Lung microvascular endothelial cell (primary cell): Measurements from ENCODE around the gene ATR. TPM values are rescaled to one million over a fixed set of nuclear protein-coding genes. Genes with fewer than 3 reads are reported as not detected.

ENCODE experiments used
- DNase-seq, 2 donors: peaks; one replicate each; pipeline versions ENCODE4 v3.0.0 to v3.0.0-alpha.2; 2010; ENCODE audit warnings: low read depth in 2 of 2
- total RNA-seq: library from RNA; depleted of rRNA; stranded (reverse); fragments of >200 nt; gene quantifications from 2 replicates; pipeline ENCODE4 v1.2.1, GENCODE V29; 2014

Gene ATR
- total RNA-seq, 1 donor from 2014 or later: 17.3 TPM

DNA sequence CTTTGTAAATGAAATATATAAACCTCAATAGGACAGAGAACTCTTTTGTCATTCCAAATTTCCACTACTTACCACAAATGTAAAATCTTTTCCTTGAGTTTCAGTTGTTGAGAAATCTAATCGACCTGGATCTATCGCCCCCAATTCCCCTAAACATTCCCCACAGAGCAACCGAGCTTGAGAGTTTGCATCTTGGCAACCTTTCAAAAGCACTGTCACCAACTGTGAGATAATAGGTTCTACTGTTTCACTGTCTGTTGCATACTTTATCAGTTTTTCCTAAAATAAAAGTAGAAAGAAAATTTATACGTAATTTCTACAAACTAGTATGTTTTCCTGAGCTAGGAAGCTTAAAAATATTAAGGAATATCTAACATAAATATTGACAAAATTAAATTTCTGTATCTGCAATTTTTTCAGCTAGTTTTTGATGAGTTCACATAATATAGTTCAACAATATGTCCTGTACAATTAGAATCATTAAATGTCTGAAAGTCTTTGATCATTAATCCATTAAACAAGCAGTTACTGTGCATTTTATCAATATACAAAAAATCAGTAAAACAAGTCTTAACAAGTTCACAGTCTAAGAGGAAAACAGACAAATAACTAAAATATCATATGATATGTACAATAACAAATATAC is 54.5 kb downstream of the ATR start:
- peak in 1 of 2 donors; percentile 3 for DNase-seq

DNA sequence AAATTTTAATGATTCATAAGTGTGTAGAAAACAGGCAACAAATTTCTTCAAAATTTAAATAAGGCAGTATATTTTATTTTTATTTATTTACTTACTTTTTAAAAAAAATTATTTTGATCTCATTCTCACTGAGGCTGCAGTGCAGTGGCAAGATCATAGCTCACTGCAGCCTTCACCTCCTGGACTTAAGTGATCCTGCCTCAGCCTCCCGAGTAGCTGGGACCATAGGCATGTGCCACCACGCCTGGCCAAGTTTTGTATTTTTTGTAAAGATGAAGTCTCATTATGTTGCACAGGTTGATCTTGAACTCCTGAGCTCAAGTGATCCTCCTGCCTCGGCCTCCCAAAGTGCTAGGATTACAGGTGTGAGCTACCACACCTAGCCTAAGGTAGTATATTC is 69.5 kb downstream of the ATR start:
- no peak for DNase-seq

DNA sequence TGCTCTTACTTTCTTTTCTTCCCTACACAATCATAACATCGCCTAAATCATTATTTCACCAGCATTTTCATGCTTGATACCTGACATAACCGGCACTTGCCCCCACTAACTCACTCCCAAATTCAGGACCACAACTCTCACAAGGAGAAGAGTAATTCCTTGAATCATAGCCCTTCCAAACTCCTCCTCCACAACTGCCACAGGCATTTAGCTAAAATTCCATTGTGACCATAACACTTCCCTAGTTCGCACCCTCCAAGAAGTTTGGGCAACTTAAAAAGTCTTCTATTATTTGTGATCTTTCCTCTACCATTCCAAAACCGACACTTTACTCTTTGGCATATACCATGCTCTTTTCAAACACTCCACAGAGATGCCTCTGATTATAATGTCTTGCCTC is 71.3 kb downstream of the ATR start:
- no peak for DNase-seq

DNA sequence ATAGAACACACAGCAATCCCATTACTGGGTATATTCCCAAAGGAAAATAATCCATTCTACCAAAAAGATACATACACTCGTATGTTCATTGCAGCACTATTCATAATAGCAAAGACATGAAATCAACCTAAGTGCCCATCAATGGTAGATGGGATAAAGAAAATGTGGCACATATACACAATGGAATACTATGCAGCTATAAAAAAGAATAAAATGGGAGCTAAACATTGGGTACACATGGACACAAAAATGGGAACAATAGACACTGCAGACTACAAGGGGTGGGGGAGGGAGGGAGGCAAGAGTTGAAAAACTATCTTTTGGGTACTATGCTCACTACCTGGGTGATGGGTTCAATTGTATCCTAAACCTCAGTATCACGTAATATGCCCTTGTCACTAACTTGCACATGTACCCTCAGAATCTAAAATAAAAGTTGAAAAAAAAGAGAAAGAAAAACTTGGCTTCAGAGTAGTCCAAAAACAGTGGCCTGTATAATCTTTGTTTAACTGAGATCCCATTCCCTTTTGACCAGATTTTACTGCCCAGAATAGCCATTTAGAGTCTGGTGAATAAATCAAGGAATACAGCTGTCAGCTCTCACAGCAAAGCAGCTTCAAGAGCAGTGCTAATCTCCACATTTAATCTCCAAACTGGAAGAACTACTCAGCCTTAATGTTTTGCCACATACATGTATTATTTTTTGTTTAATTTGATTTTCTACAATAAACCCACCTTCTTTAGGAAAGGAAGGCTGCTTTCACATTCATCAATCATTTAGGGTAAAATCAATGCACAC is 76.1 kb downstream of the ATR start:
- no peak for DNase-seq

DNA sequence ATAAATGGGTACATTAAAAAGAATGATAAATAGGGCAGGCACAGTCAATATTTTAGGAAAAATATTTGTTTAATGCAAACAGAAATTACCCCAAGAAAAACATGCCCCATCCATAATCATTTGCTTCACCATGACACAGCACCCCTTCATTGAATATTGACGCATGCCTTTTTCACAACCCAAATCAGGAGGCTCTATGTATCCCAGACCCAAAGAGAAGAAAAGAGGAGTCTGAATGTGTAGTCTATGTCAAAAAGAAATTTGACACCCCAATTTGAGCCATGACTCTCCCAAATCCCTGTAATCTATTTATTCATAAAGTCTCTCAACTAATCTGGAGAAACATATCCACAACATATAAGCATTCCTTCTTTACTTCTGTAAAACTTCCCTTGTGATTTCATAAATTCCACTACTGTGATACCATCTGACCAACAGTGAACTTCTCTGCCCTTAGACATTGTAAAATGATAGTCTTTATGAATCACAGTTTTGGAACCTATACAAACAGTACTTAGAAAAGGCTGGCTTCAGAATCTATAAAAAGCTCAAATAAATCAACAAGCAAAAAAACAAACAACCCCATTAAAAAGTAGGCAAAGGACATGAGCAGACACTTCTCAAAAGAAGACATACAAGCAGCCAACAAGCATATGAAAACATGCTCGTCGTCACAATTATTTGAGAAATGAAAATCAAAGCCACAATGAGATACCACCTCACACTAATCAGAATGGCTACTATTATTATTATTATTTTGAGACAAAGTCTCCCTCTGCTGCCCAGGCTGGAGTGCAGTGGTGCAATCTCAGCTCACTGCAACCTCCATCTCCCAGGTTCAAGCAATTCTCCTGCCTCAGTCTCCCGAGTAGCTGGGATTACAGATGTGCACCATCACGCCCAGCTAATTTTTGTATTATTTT is 77.3 kb downstream of the ATR start:
- DNase-seq: peak; percentile 29 to 73

DNA sequence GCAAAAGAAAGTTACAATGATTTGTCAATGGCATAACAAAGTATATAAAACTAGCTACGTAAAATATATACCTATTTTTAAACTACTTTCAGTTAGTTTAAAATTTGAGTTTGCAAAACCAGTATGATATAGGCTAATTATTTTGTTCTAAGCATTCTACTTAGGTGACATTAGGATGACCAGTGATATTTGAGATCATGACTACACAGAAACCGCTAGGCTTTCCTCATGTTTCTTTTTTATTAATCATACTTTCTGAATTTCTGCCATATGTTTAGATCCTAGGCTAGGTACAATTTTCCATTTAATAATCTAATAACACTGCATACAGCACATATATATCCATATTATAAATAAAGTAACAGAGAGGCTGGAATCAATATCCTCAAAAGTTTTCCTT is 78.3 kb downstream of the ATR start:
- no peak for DNase-seq

DNA sequence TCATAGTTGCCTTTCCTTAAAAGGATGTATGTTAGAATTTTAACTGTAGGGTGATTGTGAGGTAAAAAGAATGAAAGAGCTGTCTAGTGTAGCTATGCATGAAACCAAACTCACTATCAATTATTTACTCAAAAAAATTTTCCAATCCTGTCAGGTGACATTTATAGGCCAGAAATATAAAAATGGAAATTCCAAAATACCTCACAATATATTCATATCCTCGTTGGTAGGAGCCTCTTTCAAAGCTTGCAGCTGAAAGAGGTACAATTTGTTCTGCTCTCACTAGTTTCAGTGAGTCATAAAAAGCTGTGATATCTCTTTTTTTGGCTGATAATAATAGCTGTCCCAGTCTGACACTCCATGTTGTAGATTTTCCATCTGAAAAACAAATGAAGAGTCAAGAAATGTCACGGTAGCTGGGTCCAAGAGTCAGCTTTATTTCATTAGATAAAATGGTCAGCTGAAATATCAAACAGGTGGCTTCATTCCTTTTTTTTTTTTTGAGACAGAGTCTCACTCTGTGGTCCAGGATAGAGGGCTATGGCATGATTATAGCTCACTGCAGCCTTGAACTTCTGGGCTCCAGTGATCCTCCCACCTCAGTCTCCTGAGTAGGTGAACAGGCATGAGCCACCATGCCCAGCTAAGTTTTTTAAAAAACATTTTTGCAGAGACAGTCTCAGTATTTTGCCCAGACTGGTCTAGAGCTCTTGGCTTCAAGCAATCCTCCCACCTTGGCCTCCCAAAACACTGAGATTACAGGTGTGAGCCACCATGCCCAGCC is 79.9 kb downstream of the ATR start:
- DNase-seq: peak; percentile 20 to 25

DNA sequence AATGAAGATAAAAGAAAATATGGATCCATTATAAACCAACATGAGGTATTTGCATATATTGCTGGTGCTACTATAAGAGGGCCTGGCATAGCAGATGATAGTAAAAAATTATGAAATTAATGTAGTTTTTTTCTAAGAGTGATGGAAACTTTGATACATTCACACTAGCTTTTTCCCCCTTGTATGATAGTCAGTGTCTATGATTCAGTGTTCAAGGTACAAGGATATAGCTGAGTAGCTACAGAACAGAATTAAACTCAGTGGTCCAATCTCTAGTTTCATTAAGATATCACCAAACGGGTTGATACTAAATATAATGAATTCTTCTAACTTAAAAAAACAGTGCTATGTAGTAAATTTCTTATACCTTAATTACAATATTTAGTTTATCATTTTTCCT is 80.8 kb downstream of the ATR start:
- no peak for DNase-seq

DNA sequence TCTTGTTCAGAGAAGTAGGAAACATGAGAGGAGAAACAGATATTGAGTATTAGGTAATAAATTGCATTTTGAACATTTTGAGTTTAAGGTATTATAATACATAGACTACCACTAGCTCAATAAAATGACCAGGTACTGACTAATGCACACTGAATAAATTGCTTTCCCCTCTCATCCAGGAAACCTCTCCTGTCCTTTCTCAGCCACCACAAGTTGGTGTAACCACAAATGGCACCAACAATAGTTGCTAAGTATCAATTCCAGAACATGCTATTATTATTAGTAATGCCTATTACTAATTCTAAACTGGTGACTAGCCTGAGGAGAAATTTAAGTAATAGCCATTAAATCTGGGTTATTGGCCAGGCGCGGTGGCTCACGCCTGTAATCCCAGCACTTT is 83.4 kb downstream of the ATR start:
- no peak for DNase-seq

DNA sequence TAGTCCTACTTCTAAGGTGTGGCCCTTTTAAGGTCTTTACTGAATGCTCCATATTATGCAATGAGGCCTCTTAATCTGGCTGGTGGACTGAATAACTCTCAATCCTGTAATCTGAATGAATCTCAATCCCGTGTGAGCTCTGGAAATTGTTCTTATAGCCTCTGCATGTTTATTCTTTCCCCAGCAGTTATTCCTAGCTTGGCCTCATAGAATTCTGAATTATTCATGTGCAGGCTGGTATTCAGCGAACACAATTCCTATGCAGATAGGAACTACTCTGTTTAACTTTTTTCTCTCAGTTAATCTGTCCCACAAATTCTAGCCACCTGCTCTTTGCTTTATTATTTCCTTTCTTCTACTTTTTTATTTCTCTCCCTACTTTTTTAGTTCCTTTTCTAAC is 86.3 kb downstream of the ATR start:
- DNase-seq: no peak

DNA sequence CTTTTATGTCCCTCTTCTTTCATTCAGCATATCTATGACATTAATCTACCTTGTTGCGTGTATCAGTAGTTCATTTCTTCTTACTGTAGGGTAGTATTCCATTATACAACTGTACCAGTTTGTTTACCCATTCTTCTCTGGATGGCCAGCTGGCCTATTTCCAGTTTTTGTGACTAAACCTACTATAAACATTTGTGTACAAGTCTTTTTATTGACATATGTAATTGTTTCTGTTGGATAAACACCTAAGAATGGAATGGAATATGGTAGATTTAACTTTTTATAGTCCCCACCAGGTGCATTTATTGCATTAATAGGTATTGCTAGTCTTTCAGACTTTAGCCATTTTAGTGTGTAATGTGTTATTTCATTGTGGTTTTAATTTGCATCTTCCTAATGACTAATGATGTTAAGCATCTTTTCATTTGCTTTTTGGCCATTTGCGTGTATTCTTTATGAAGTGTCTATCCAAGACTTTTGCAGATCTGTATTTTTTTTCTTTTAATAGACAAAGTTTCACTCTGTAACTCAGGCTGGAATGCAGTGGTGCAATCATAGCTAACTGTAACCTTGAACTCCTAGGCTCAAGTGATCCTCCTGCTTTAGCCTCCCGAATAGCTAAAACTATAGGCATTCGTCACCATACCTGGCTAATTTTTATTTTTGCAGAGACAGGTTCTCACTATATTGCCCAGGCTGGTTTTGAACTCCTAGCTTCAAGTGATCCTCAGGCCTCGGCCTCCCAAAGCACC is 88.8 kb downstream of the ATR start:
- DNase-seq: no peak

DNA sequence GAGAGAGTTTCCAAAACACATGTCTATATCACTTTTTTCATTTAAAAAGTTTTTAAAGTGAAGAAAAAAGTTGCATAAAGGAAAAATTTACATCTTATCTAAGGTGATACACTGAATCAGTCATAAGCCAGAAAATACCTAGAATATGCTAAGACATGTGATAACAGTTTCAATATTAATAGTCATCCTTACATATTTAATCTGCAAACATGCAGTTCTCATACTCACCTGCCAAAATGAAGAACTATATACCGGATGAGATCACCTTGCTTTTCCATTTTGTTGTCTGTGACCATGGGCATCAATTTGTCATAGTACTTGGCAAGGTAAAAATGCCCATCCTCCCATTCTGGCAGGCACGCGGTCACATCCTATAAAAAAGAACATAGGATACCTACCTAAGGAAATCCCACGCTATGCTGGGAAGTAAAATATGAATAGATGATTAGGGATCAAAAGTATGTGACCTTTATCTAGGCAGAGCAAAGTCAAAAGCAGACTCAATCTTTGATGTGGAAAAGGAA is 93.6 kb downstream of the ATR start:
- no peak for DNase-seq

DNA sequence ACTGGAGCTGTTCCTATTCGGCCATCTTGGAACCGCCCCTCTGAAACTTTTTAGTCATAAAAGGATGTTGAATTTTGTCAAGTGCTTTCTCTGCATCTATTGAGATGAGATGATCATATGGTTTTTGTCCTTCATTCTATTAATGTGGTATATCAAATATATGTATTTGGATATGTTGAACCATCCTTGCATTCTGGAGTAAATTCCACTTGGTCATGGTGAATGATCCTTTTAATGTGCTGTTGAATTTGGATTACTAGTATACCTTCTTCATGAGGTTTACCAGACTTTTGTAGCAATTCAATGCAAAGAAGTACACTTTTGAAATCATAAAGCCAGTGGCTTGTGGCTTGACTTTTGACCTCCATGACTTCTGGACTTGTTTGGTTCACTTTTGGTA is 97.3 kb downstream of the ATR start:
- DNase-seq: no peak

DNA sequence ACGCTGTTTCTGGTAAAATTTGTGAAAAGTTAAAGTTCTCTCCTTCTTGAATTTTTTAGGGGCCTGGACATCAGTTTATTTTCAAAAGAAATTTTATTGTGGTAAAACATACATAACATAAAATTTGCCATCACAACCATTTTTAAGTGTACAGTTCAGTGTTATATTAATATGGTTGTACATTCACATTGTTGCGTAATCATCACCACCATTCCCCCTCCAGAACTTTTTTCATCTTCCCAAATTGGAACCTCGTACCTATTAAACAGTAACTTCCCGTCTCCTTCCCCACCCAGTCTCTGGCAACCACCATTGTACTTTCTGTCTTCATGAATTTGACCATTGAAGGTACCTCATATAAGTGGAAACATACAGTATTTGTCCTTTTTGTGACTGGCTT is 107.7 kb downstream of the ATR start:
- DNase-seq: no peak

DNA sequence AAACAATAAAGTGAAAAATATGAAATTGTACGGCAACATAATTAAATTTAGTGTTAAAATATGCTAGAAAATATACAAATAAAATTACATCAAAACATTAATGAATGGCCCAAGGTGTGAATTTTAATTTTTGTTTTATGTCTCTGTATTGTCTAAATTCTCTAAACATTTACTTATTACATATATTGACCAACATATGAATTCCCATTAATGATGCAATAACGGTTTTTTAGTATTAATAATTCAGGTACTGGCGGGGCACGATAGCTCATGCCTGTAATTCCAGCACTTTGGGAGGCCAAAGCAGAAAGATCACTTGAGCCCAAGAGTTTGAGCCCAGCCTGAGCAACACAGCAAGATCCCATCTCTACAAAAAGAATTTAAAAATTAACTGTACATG is 110.1 kb downstream of the ATR start:
- no peak for DNase-seq

DNA sequence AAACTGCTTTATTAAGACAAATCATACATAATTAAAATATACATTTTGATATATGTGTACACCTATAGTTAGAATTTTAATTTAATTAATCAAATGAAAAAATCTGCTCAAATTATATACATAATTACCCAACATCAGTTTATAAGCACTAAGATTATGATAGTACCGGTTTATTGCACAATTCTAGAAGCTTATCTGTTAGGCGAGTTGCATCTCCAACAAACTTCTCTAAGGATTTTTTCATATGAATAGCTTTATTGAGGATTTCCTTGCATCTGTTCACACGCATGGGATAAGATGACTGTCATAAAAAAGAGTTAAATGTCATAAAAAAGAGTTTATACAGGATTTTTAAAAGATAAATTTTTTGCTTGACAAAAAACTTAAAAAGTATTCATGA is 110.8 kb downstream of the ATR start:
- DNase-seq: no peak

DNA sequence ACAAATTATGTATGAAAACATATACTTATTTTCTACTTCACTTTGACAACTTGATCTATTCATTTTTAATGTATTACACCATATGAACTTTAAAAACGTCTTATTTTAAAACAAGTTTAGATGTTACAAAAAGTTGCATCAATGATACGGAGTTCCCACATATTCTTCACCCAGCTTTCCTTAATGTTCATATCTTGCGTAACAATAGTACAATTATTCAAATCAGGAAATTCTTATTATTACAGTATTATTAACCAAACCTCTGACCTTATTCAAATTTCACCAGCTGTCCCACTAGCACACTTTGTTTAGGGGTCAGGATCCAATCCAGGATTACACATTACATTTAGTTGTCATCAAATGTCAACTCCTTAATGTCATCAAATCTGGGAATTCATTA is 117.8 kb downstream of the ATR start:
- DNase-seq: no peak

DNA sequence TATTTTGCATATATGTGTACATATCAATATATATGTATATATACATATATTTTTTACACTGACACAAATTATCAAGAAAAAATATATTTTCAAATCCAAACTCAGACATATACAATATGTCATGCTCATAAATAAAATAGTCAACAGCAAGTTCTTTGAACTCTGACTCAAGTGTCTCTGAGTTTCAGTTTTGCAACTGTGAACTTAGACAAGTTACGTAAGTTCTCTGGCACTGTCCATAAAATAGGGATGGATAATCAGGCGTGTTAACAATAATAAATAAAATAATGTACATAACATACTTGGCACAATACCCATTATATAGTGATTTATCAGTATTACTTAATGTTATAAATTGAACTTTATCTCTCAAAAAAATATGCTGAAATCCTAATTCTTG is 118.6 kb downstream of the ATR start:
- no peak for DNase-seq

DNA sequence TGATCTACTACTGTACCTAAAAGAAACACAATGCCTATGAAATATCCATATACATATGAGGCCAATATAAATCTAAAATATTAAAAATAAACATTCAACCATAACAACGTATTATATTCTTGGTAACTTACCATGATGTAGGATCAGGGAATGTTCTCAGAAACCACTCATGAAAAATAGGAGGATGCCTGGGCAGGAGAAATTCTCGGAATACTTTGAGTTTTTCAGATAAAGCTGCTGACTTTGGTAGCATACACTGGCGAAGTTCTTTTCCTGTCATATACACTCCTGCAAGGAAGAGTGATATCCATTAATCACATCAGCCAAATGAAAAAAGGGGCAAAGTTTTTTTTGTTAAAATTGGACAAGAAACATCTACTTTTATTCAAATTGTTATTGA is 119.4 kb downstream of the ATR start:
- no peak for DNase-seq

DNA sequence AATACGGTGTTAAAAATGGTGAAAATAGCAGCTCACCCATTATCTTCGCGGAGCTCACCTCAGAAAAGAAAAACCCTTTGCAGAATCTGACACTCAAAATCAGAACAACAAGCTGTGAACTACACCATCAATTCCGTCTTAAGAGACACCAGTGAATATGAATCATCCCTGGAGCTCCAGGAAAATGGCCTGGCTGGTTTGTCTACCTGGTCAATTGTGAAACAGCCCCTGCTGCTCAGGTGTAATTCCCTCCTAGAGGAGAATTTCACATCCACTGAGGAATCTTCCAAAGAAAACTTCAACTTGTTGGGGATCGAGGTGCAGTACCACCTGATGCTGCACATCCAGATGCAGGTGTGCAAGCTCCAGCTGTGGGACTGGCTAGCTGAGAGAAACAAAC is 127.7 kb downstream of the ATR start:
- DNase-seq: no peak

DNA sequence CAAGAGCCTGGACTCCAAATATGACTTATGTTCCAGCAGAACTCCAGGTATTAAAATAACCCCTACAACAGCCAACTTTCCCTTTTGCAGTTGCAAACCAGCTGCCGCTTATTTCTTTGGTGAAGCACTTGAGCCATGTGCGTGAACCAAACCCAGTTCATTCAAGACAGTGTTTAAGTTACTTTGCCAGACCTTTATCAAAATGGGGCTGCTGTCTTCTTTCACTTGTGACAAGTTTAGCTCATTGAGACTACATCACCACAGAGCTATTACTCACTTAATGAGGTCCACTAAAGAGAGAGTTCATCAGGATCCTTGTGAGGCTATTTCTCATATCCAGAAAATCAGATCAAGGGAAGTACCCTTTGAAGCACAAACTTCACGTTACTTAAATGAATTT is 128.3 kb downstream of the ATR start:
- DNase-seq: no peak
